Activated T-cell treated with anti-CD3 and anti-CD28 coated beads, Interleukin-2, amount 50 U/mL, for 24 hours (primary cell): ENCODE measurements around the gene MACROD2.
"Not testable (repeated sequence)": the region's sequence is repeated elsewhere in the genome, so short reads cannot be mapped to it uniquely, and the experiment has no call there.

Experiments
- DNase-seq: peaks from one replicate; pipeline ENCODE4 v3.0.0-alpha.2; 2020
- H3K27ac Mint-ChIP-seq: 2 replicates; pipeline ENCODE4 v1.8.0; 2020; ENCODE audit warnings: mild to moderate bottlenecking, mixed read lengths
- H3K27me3 Mint-ChIP-seq: 2 replicates; pipeline ENCODE4 v1.8.0; 2020; ENCODE audit warnings: mixed read lengths
- H3K36me3 Mint-ChIP-seq: 2 replicates; pipeline ENCODE4 v1.8.0; 2020; ENCODE audit warnings: low read depth, mixed read lengths
- H3K4me1 Mint-ChIP-seq: 2 replicates; pipeline ENCODE4 v1.8.0; 2020; ENCODE audit warnings: low read depth, mixed read lengths
- H3K4me3 Mint-ChIP-seq: 2 replicates; pipeline ENCODE4 v1.8.0; 2020; ENCODE audit warnings: mild to moderate bottlenecking, moderate library complexity, mixed read lengths
- H3K9me3 Mint-ChIP-seq: 2 replicates; pipeline ENCODE4 v1.8.0; 2020; ENCODE audit warnings: mixed read lengths

Gene MACROD2

GRCh38 chr20:14432597-14432996 lies 437.3 kb downstream of the MACROD2 start:
- Mint-ChIP-seq H3K27ac (no peak overlapping the region), H3K27me3 (no peaks in the 10 kb centered on the region), H3K4me3 (no peak overlapping the region), H3K36me3 (no peaks in the 10 kb centered on the region), H3K4me1 (no peaks in the 10 kb centered on the region), H3K9me3 (peaks cover 8% of the 10 kb centered on the region)
- no peak for DNase-seq

GRCh38 chr20:14434384-14435136 lies 439.2 kb downstream of the MACROD2 start:
- peaks cover 8% of the 10 kb centered on the region for H3K9me3 Mint-ChIP-seq
- H3K27me3 Mint-ChIP-seq, result no peaks in the 10 kb centered on the region
- H3K27ac Mint-ChIP-seq, result no peak overlapping the region
- H3K4me1 Mint-ChIP-seq, result no peaks in the 10 kb centered on the region
- DNase-seq, result no peak
- H3K4me3 Mint-ChIP-seq, result no peak overlapping the region
- H3K36me3 Mint-ChIP-seq, result no peaks in the 10 kb centered on the region

GRCh38 chr20:14441201-14441600 lies 445.9 kb downstream of the MACROD2 start:
- Mint-ChIP-seq H3K4me1 (no peaks in the 10 kb centered on the region), H3K36me3 (no peaks in the 10 kb centered on the region), H3K27ac (no peak overlapping the region), H3K9me3 (peaks cover 11% of the 10 kb centered on the region), H3K27me3 (no peaks in the 10 kb centered on the region), H3K4me3 (no peak overlapping the region)
- no peak for DNase-seq

- no peak for DNase-seq
- Mint-ChIP-seq H3K4me3 (no peak overlapping the region), H3K27me3 (no peaks in the 10 kb centered on the region), H3K27ac (no peak overlapping the region), H3K36me3 (no peaks in the 10 kb centered on the region), H3K9me3 (peaks cover 8% of the 10 kb centered on the region), H3K4me1 (no peaks in the 10 kb centered on the region)
Measured at GRCh38 chr20:14444106-14444505, 448.8 kb downstream of the MACROD2 start.

- Mint-ChIP-seq H3K9me3 (peaks cover 7% of the 10 kb centered on the region), H3K27me3 (no peaks in the 10 kb centered on the region), H3K36me3 (no peaks in the 10 kb centered on the region), H3K4me1 (no peaks in the 10 kb centered on the region), H3K27ac (no peak overlapping the region), H3K4me3 (no peak overlapping the region)
- no peak for DNase-seq
Measured at GRCh38 chr20:14445310-14445709, 450.0 kb downstream of the MACROD2 start.

GRCh38 chr20:14445902-14446301 lies 450.6 kb downstream of the MACROD2 start:
- H3K4me1 Mint-ChIP-seq, result no peaks in the 10 kb centered on the region
- H3K36me3 Mint-ChIP-seq, result no peaks in the 10 kb centered on the region
- H3K27me3 Mint-ChIP-seq, result no peaks in the 10 kb centered on the region
- H3K9me3 Mint-ChIP-seq, result peaks cover 8% of the 10 kb centered on the region
- no peak overlapping the region for H3K4me3 Mint-ChIP-seq
- DNase-seq, result no peak
- H3K27ac Mint-ChIP-seq, result no peak overlapping the region

GRCh38 chr20:14446446-14446845 lies 451.1 kb downstream of the MACROD2 start:
- H3K27me3 Mint-ChIP-seq, result no peaks in the 10 kb centered on the region
- peaks cover 8% of the 10 kb centered on the region for H3K9me3 Mint-ChIP-seq

GRCh38 chr20:14449323-14449722 lies 454.0 kb downstream of the MACROD2 start:
- Mint-ChIP-seq H3K27me3 (no peaks in the 10 kb centered on the region), H3K4me3 (no peak overlapping the region), H3K4me1 (no peaks in the 10 kb centered on the region), H3K27ac (no peak overlapping the region), H3K36me3 (no peaks in the 10 kb centered on the region), H3K9me3 (peaks cover 8% of the 10 kb centered on the region)
- DNase-seq, result no peak

More at GRCh38 chr20:14446446-14446845, 451.1 kb downstream of the MACROD2 start:
- Mint-ChIP-seq H3K4me1 (no peaks in the 10 kb centered on the region), H3K27ac (no peak overlapping the region), H3K36me3 (no peaks in the 10 kb centered on the region), H3K4me3 (no peak overlapping the region)
- DNase-seq, result no peak

GRCh38 chr20:14450256-14450655 lies 454.9 kb downstream of the MACROD2 start:
- no peaks in the 10 kb centered on the region for H3K4me1 Mint-ChIP-seq
- H3K27ac Mint-ChIP-seq, result no peak overlapping the region
- H3K27me3 Mint-ChIP-seq, result no peaks in the 10 kb centered on the region
- H3K4me3 Mint-ChIP-seq, result no peak overlapping the region
- H3K36me3 Mint-ChIP-seq, result no peaks in the 10 kb centered on the region
- peaks cover 8% of the 10 kb centered on the region for H3K9me3 Mint-ChIP-seq
- no peak for DNase-seq

GRCh38 chr20:14451458-14451857 lies 456.1 kb downstream of the MACROD2 start:
- H3K4me3 Mint-ChIP-seq, result no peak overlapping the region
- peaks cover 9% of the 10 kb centered on the region for H3K9me3 Mint-ChIP-seq
- no peak overlapping the region for H3K27ac Mint-ChIP-seq
- no peak for DNase-seq
- no peaks in the 10 kb centered on the region for H3K4me1 Mint-ChIP-seq
- H3K27me3 Mint-ChIP-seq, result no peaks in the 10 kb centered on the region
- no peaks in the 10 kb centered on the region for H3K36me3 Mint-ChIP-seq

GRCh38 chr20:14453259-14453658 lies 457.9 kb downstream of the MACROD2 start:
- peaks cover 11% of the 10 kb centered on the region for H3K9me3 Mint-ChIP-seq
- H3K27ac Mint-ChIP-seq, result no peak overlapping the region
- no peaks in the 10 kb centered on the region for H3K27me3 Mint-ChIP-seq
- no peak overlapping the region for H3K4me3 Mint-ChIP-seq
- no peaks in the 10 kb centered on the region for H3K36me3 Mint-ChIP-seq
- no peak for DNase-seq
- no peaks in the 10 kb centered on the region for H3K4me1 Mint-ChIP-seq

- no peak for DNase-seq
- H3K9me3 Mint-ChIP-seq, result peaks cover 11% of the 10 kb centered on the region
- no peaks in the 10 kb centered on the region for H3K27me3 Mint-ChIP-seq
- no peak overlapping the region for H3K4me3 Mint-ChIP-seq
- no peaks in the 10 kb centered on the region for H3K36me3 Mint-ChIP-seq
- no peak overlapping the region for H3K27ac Mint-ChIP-seq
- H3K4me1 Mint-ChIP-seq, result no peaks in the 10 kb centered on the region
Measured at GRCh38 chr20:14454296-14454695, 459.0 kb downstream of the MACROD2 start.

- not testable (repeated sequence) for H3K4me1 Mint-ChIP-seq, H3K27ac Mint-ChIP-seq, H3K4me3 Mint-ChIP-seq, DNase-seq, H3K27me3 Mint-ChIP-seq, H3K36me3 Mint-ChIP-seq
- H3K9me3 Mint-ChIP-seq, result peaks cover 25% of the 10 kb centered on the region
Measured at GRCh38 chr20:14467104-14467827, 471.9 kb downstream of the MACROD2 start.

GRCh38 chr20:14470231-14470899 lies 475.0 kb downstream of the MACROD2 start:
- Mint-ChIP-seq H3K4me3 (no peak overlapping the region), H3K9me3 (peaks cover 28% of the 10 kb centered on the region), H3K27ac (no peak overlapping the region), H3K36me3 (no peaks in the 10 kb centered on the region), H3K4me1 (no peaks in the 10 kb centered on the region), H3K27me3 (no peaks in the 10 kb centered on the region)
- DNase-seq, result no peak
